Right cardiac atrium (tissue), 5 donors: ENCODE data around the gene ASPHD1. TPM values are rescaled to one million over a fixed set of nuclear protein-coding genes. Genes with fewer than 3 reads are reported as not detected.

ENCODE experiments used
- ATAC-seq, 2 donors: fragments of 200-7000 bp; cut with Tn5 transposase; one replicate each; pipeline versions ENCODE4 v1.8.0 to v1.9.1; 2020; ENCODE audit warnings: moderate library complexity in 2 of 2, mild to moderate bottlenecking in 1 of 2
- DNase-seq, 3 donors: peaks; one replicate each; pipeline ENCODE4 v3.0.0-alpha.2; 2020
- H3K27ac ChIP-seq: one replicate; pipeline ENCODE4 v1.5.1; 2013; ENCODE audit warnings: mild to moderate bottlenecking, low read length, control low read depth, moderate library complexity
- H3K27me3 ChIP-seq: one replicate; pipeline ENCODE4 v1.6.1; 2013; ENCODE audit not compliant: control insufficient read depth, insufficient read depth
- H3K4me1 ChIP-seq: one replicate; pipeline ENCODE4 v1.6.1; 2013; ENCODE audit warnings: low read length; ENCODE audit not compliant: control insufficient read depth, insufficient read depth
- H3K4me3 ChIP-seq: one replicate; pipeline ENCODE4 v1.5.1; 2013; ENCODE audit warnings: low read length, control low read depth
- H3K9me3 ChIP-seq: one replicate; pipeline ENCODE4 v1.6.1; 2013; ENCODE audit warnings: low read length; ENCODE audit not compliant: control insufficient read depth
- WGBS: extraction: QIAGEN DNeasy Blood & Tissue Kit; methylation state at CpG from one replicate; pipeline ENCODE4 v1.1.7; 2013; 5-methylcytosine and 5-hydroxymethylcytosine counted together
- intact Hi-C, 4 donors: fragments of 100-400 bp; cut with DNase I; formaldehyde crosslinking; loops; one replicate each; pipeline versions ENCODE4 v1.11.0 to v1.14.0; 2022 to 2023
- long read RNA-seq, 4 donors: library from polyadenylated mRNA; unstranded; transcript quantifications; one replicate each; pipeline ENCODE4 v2.0.0, GENCODE V29; 2020 to 2021
- polyA plus RNA-seq: library from polyadenylated mRNA; stranded (reverse); fragments of 200-250 nt; gene quantifications from one replicate; pipeline ENCODE4 v1.2.3, GENCODE V29; 2013
- total RNA-seq, 4 donors: library from RNA; stranded (reverse); fragmentation: NEBNext Ultra II Directional; extraction: Animal tissue kit (Norgen Biotek cat#: 25700); gene quantifications; one replicate each; pipeline ENCODE4 v1.2.1, GENCODE V29; 2021
- donor health status: healthy with polysubstance abuse.
- donor health status: DM: no; HTN: yes; CAD: no.
- donor health status: DM: no; HTN: no; CAD: no.
- donor health status: DM: no; HTN: yes; CAD: no; lungs with severe emphysema.
- donor health status: DM: yes; HTN: yes; CAD: no.

The ASPHD1 gene
- total RNA-seq, result under 1 TPM in 3 of 4 donors, not detected in 1; 0.24 to 0.50 (median 0.28) TPM
- polyA plus RNA-seq, result 0.14 TPM
- long read RNA-seq, donor 1, partial matches to known transcripts, result 0 of 3 reads
- long read RNA-seq, donor 1, other reads (novel, unspliced or antisense), result 3 of 3 reads
- long read RNA-seq, donor 2, result 0 reads
- long read RNA-seq, donor 3, partial matches to known transcripts, result 0 of 1 reads
- long read RNA-seq, donor 3, other reads (novel, unspliced or antisense), result 1 of 1 reads
- long read RNA-seq, donor 4, result 0 reads

DNA sequence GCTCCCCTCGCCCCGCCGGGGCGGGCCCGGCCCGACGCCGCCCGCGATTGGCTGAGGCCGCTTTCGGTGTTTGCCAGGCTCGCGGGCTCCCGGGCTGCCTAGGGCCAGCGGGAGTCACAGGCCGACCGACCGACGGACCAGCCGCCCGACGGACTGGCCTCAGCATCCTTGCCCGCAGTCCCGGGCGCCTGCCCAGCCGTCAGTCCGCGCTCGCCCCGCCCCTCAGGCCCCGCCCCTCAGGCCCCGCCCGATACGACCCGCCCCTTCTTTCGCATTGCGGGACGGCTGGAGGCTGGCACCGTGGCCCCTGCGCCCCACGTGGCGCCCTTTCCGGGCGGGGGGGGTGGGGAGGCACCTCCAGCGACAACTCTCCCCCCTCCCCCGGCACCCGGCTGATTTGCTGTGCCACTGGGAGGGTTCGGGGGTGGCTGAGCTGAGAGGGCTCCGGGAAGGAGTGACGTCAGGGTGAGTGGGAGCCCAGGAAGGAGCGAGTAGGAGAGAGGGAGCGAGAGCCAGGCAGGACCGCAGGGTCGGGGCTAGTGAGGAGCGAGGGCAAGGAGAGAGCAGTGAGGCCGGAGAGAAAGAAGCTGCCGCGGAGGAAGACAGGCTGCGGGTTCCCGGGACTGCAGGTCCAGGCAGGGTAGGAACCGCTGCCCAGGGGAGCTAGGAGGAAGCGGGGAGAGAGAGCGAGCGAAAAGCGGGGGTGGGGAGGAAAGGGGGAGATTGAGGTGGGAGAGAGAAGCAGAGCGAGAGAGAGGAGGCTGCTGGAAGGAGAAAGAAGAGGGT is at the start of gene ASPHD1:
Gene ASPHD1, plus strand, starts transcription at position 387 of the 786 bp plus-strand sequence. CDS start 484 bp downstream, outside the sequence.
- no peak within 1 kb of the TSS for H3K27ac ChIP-seq
- no peaks in the 10 kb centered on the region for H3K4me1 ChIP-seq
- peak; percentile 85 to 90 for ATAC-seq
- H3K9me3 ChIP-seq, result no peaks in the 10 kb centered on the region
- no peaks in the 10 kb centered on the region for H3K27me3 ChIP-seq
- under 1% methylated on average over 67 of the region's 67 CpGs for WGBS
- intact Hi-C loops, result no loop called here
- peak within 1 kb of the TSS; percentile 69 for H3K4me3 ChIP-seq
- peak; percentile 73 to 91 (median 89) for DNase-seq

- Histone ChIP-seq H3K27ac (no peak overlapping the region), H3K9me3 (no peaks in the 10 kb centered on the region), H3K4me3 (no peak overlapping the region), H3K27me3 (no peaks in the 10 kb centered on the region), H3K4me1 (no peaks in the 10 kb centered on the region)
- DNase-seq (no peak), ATAC-seq (no peak)
- intact Hi-C loops, result no loop called here
- WGBS, result 95% methylated on average over 3 of the region's 3 CpGs
These were observed 49.3 kb upstream of the ASPHD1 start for GRCh38 chr16:29850998-29851397.

DNA sequence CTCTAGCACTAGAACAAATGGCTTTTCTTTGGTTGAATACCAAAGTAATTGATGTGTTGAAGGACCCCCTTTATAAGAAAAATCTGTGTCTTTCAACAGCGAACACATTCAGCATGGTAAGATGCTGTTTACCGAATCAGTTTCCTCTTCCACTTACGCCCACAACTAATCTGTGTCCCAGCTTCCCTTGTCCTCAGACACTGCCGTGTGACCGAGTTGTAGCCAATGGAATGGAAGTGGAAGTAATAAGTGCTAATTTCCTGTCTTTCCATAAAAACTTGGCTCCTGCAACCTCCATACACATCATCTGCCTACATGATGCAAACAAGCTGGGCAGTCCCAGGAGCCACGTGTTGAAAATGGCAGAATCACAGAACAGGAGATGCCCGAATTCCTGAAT is 47.6 kb upstream of the ASPHD1 start:
- intact Hi-C loops, result no loop called here
- no peak overlapping the region for H3K27ac ChIP-seq
- no peaks in the 10 kb centered on the region for H3K27me3 ChIP-seq
- DNase-seq, result no peak
- 35% methylated on average over 7 of the region's 7 CpGs for WGBS
- no peak overlapping the region for H3K4me3 ChIP-seq
- H3K4me1 ChIP-seq, result no peaks in the 10 kb centered on the region
- ATAC-seq, result peak; percentile 45 to 53
- H3K9me3 ChIP-seq, result no peaks in the 10 kb centered on the region

DNA sequence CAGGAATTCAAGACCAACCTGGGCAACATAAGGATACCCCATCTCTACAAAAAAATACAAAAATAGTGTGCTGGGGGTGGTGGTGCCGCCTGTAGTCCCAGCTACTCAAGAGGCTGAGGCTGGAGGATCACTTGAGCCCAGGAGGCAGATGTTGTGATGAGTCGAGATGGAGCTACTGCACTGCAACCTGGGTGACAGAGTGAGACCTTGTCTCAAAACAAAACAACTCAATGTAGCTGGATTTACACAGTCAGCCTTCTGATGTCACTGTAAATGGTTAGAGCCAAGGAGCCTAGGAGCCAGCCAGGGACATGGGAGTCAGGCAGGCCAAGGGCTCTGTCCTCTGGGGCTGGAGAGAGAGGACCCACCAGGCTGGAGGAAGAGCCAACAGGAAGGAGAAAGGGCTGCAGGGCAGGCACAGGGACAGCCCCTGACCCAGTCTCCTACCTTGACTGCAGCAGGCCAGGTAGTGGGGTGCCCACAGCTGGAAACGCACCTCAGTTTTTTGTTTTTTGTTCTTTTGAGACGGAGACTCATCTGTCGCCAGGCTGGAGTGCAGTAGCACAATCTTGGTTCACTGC is 45.7 kb upstream of the ASPHD1 start:
- H3K27ac ChIP-seq, result no peak overlapping the region
- no peaks in the 10 kb centered on the region for H3K9me3 ChIP-seq
- H3K27me3 ChIP-seq, result no peaks in the 10 kb centered on the region
- intact Hi-C loops, result no loop called here
- WGBS, result 85% methylated on average over 5 of the region's 5 CpGs
- no peaks in the 10 kb centered on the region for H3K4me1 ChIP-seq
- ATAC-seq (no peak), DNase-seq (no peak)
- H3K4me3 ChIP-seq, result no peak overlapping the region

DNA sequence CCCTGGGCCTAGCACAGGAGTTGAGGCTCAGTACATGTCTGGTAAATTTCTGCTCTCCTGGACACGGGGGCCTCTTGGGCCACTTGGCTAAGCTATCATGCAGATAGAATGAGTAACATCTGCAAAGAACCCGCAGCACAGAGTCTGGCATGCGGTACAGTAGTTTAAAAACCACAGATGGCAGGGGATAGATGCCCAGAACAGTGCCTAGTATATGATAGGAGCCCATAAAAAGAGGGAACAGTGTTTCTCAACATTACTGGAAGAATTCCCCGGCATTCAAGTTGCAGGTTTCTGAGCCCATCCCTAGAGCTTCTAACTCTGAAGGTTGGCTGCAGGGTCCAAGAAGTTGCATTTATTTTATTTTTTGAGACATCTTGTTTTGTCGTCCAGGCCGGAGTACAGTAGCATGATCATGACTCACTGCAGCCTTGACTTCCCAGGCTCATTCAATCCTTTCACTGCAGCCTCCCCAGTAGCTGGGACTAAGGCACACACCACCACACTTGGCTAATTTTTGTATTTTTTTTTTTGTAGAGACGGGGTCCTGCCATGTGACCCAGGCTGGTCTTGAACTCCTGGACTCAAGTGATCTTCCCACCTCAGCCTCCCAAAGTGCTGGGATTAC is 43.0 kb upstream of the ASPHD1 start:
- WGBS, result 79% methylated on average over 7 of the region's 7 CpGs
- intact Hi-C loops, result no loop called here

DNA sequence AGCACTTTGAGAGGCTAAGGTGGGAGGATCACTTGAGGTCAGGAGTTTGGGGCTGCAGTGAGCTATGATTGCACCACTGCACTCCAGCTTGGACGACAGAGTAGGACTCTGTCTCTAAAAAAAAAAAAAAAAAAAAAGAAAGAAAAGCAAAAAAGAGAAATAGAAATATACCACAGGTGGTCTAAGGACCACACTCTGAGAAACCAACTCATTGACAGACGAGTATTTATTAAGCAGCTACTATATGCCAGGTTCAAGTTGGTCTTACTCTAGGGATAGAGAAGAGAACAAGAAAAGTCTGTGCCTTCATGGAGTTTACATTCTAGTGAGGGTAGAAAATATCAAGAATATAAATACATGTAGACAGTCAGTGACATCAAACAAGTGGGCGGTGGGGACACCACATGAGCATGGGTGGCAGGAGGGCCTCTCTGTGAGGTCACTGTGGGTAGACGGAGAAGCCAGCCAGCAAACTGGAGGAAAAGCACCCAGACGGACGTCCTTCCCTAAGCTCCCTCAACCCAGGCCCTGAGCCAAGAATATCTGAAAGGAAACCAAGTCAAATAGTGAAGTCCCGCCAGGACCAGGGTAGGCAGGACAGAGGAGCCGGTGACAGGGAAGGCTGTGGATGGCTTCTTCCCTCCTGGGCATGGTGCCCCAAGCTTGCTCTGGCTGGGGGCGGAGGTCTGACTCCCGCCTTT is 42.0 kb upstream of the ASPHD1 start:
- 56% methylated on average over 10 of the region's 10 CpGs for WGBS
- Histone ChIP-seq H3K27me3 (no peaks in the 10 kb centered on the region), H3K27ac (no peak overlapping the region), H3K9me3 (no peaks in the 10 kb centered on the region), H3K4me3 (no peak overlapping the region), H3K4me1 (peaks cover 5% of the 10 kb centered on the region)
- DNase-seq (no peak), ATAC-seq (no peak)
- intact Hi-C loops, result no loop called here

More for the DNA sequence above, 43.0 kb upstream of the ASPHD1 start:
- no peak for DNase-seq
- no peak for ATAC-seq
- Histone ChIP-seq H3K9me3 (no peaks in the 10 kb centered on the region), H3K27me3 (no peaks in the 10 kb centered on the region), H3K4me3 (no peak overlapping the region), H3K4me1 (peaks cover 5% of the 10 kb centered on the region), H3K27ac (no peak overlapping the region)

DNA sequence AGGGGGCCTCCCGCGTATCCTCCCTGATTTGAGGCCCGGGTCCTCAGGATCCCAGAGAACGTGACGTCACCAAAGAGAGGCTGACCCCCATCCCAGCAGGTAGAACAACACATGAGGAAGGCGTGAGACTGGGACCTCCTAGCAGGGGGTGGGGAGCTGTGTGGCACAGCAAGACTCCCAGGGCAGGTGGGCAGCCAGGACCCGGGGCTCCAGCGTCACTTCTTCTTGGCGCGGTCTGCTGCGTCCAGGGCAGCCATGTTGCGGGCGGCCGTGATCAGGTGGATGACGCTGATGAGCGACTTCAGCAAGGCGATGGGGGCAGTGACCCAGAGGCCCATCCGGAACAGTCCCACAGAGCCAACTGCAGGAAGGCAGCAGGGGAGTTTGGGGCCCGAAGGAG is 41.3 kb upstream of the ASPHD1 start:
- no peaks in the 10 kb centered on the region for H3K9me3 ChIP-seq

GRCh38 chr16:29860218-29860617 is 40.1 kb upstream of the ASPHD1 start:
- no peaks in the 10 kb centered on the region for H3K27me3 ChIP-seq
- peaks cover 7% of the 10 kb centered on the region for H3K4me1 ChIP-seq
- DNase-seq, result peak; percentile 73 to 86 (median 82)
- WGBS, result 65% methylated on average over 9 of the region's 9 CpGs
- ATAC-seq, result peak; percentile 28 to 53
- no peak overlapping the region for H3K4me3 ChIP-seq
- H3K27ac ChIP-seq, result no peak overlapping the region
- H3K9me3 ChIP-seq, result no peaks in the 10 kb centered on the region
- intact Hi-C loops, result loop anchor here in 1 of 4 donors (10.0 kb wide), 1 partner anchor 135 kb away; the partner anchor contains the start of genes HIRIP3 and INO80E

More for the DNA sequence above, 41.3 kb upstream of the ASPHD1 start:
- Histone ChIP-seq H3K4me1 (peaks cover 7% of the 10 kb centered on the region), H3K27ac (no peak overlapping the region), H3K4me3 (no peak overlapping the region), H3K27me3 (no peaks in the 10 kb centered on the region)
- intact Hi-C loops, result no loop called here
- DNase-seq (peak in 1 of 3 donors; percentile 53), ATAC-seq (no peak)
- WGBS, result 92% methylated on average over 19 of the region's 19 CpGs

GRCh38 chr16:29862383-29862883 is 37.9 kb upstream of the ASPHD1 start:
- peak overlapping the region; percentile 89 for H3K27ac ChIP-seq
- H3K4me3 ChIP-seq, result peak overlapping the region; percentile 90
- 1% methylated on average over 27 of the region's 27 CpGs for WGBS
- ATAC-seq, result peak in 1 of 2 donors; percentile 0
- peaks cover 7% of the 10 kb centered on the region for H3K4me1 ChIP-seq
- no peaks in the 10 kb centered on the region for H3K27me3 ChIP-seq
- no peaks in the 10 kb centered on the region for H3K9me3 ChIP-seq
- intact Hi-C loops, result loop anchor here in 1 of 4 donors (10.0 kb wide), 1 partner anchor 132 kb away; the partner anchor contains the start of genes HIRIP3 and INO80E
- peak in 2 of 3 donors; percentile 62 to 64 for DNase-seq
